Measurements from ENCODE around the gene TMEM87B.

TMEM87B gene

GRCh38 chr2:112023707-112024106, 31.4 kb upstream of the TMEM87B start:
- no peak overlapping the region for H3K4me3 ChIP-seq (ENCODE audit: low read depth, low read length)
- in situ Hi-C loops (cut with HindIII; ENCODE audit: low sequenced_read_pairs): no loop called here
- no peak for TF ChIP-seq CTCF (IDR thresholded peaks at IDR 0.05; ENCODE audit: low read depth, low read length, missing control alignments)
- no peak for DNase-seq (ENCODE audit: low read depth)

GRCh38 chr2:112024231-112024630, 30.8 kb upstream of the TMEM87B start:
- TF ChIP-seq CTCF (IDR thresholded peaks at IDR 0.05; ENCODE audit: low read depth, low read length, missing control alignments): no peak
- in situ Hi-C loops (cut with HindIII; ENCODE audit: low sequenced_read_pairs): no loop called here
- no peak overlapping the region for H3K4me3 ChIP-seq (ENCODE audit: low read depth, low read length)
- no peak for DNase-seq (ENCODE audit: low read depth)

- H3K4me3 ChIP-seq (ENCODE audit: low read depth, low read length): no peak overlapping the region
- DNase-seq (ENCODE audit: low read depth): no peak
- in situ Hi-C loops (cut with HindIII; ENCODE audit: low sequenced_read_pairs): no loop called here
- no peak for TF ChIP-seq CTCF (IDR thresholded peaks at IDR 0.05; ENCODE audit: low read depth, low read length, missing control alignments)
Observed at GRCh38 chr2:112024896-112025491, 30.1 kb upstream of the TMEM87B start.

GRCh38 chr2:112026509-112026908, 28.6 kb upstream of the TMEM87B start:
- no peak for TF ChIP-seq CTCF (IDR thresholded peaks at IDR 0.05; ENCODE audit: low read depth, low read length, missing control alignments)
- no peak for DNase-seq (ENCODE audit: low read depth)
- no peak overlapping the region for H3K4me3 ChIP-seq (ENCODE audit: low read depth, low read length)
- in situ Hi-C loops (cut with HindIII; ENCODE audit: low sequenced_read_pairs): no loop called here

GRCh38 chr2:112027767-112028166, 27.3 kb upstream of the TMEM87B start:
- H3K4me3 ChIP-seq (ENCODE audit: low read depth, low read length): no peak overlapping the region
- in situ Hi-C loops (cut with HindIII; ENCODE audit: low sequenced_read_pairs): no loop called here
- no peak for DNase-seq (ENCODE audit: low read depth)
- TF ChIP-seq CTCF (IDR thresholded peaks at IDR 0.05; ENCODE audit: low read depth, low read length, missing control alignments): no peak

GRCh38 chr2:112029164-112029563, 25.9 kb upstream of the TMEM87B start:
- H3K4me3 ChIP-seq (ENCODE audit: low read depth, low read length): no peak overlapping the region
- DNase-seq (ENCODE audit: low read depth): no peak
- in situ Hi-C loops (cut with HindIII; ENCODE audit: low sequenced_read_pairs): no loop called here
- no peak for TF ChIP-seq CTCF (IDR thresholded peaks at IDR 0.05; ENCODE audit: low read depth, low read length, missing control alignments)

All from astrocyte of the cerebellum (primary cell).